Measurements from ENCODE around the gene MRE11.

MRE11 gene

GRCh38 chr11:94445641-94446040 lies 48.0 kb downstream of the MRE11 start:
- H3K4me3 ChIP-seq (ENCODE audit: low read depth, low read length), result no peak overlapping the region
- DNase-seq (ENCODE audit: low read depth, low spot score), result no peak
- no peak for TF ChIP-seq CTCF (IDR thresholded peaks at IDR 0.05; ENCODE audit: low read depth, low read length)
- in situ Hi-C loops (cut with HindIII; ENCODE audit: low sequenced_read_pairs), result no loop called here

GRCh38 chr11:94433049-94433448 lies 60.6 kb downstream of the MRE11 start:
- in situ Hi-C loops (cut with HindIII; ENCODE audit: low sequenced_read_pairs), result no loop called here
- no peak for DNase-seq (ENCODE audit: low read depth, low spot score)
- no peak overlapping the region for H3K4me3 ChIP-seq (ENCODE audit: low read depth, low read length)
- TF ChIP-seq CTCF (IDR thresholded peaks at IDR 0.05; ENCODE audit: low read depth, low read length), result no peak

- in situ Hi-C loops (cut with HindIII; ENCODE audit: low sequenced_read_pairs), result no loop called here
- no peak for TF ChIP-seq CTCF (IDR thresholded peaks at IDR 0.05; ENCODE audit: low read depth, low read length)
- DNase-seq (ENCODE audit: low read depth, low spot score), result peak; percentile 5
- no peak overlapping the region for H3K4me3 ChIP-seq (ENCODE audit: low read depth, low read length)
Observed at GRCh38 chr11:94424662-94425061, 69.0 kb downstream of the MRE11 start.

GRCh38 chr11:94424011-94424410 lies 69.6 kb downstream of the MRE11 start:
- in situ Hi-C loops (cut with HindIII; ENCODE audit: low sequenced_read_pairs), result no loop called here
- TF ChIP-seq CTCF (IDR thresholded peaks at IDR 0.05; ENCODE audit: low read depth, low read length), result no peak
- H3K4me3 ChIP-seq (ENCODE audit: low read depth, low read length), result no peak overlapping the region
- no peak for DNase-seq (ENCODE audit: low read depth, low spot score)

GRCh38 chr11:94423507-94423906 lies 70.1 kb downstream of the MRE11 start:
- no peak for DNase-seq (ENCODE audit: low read depth, low spot score)
- in situ Hi-C loops (cut with HindIII; ENCODE audit: low sequenced_read_pairs), result no loop called here
- no peak for TF ChIP-seq CTCF (IDR thresholded peaks at IDR 0.05; ENCODE audit: low read depth, low read length)
- H3K4me3 ChIP-seq (ENCODE audit: low read depth, low read length), result no peak overlapping the region

- no peak for TF ChIP-seq CTCF (IDR thresholded peaks at IDR 0.05; ENCODE audit: low read depth, low read length)
- no peak for DNase-seq (ENCODE audit: low read depth, low spot score)
- in situ Hi-C loops (cut with HindIII; ENCODE audit: low sequenced_read_pairs), result no loop called here
- H3K4me3 ChIP-seq (ENCODE audit: low read depth, low read length), result no peak overlapping the region
Observed at GRCh38 chr11:94418123-94418765, 75.4 kb downstream of the MRE11 start.

All from astrocyte of the spinal cord (primary cell).